SK-N-SH (cell line): ENCODE results near the gene TBC1D5.

Source experiments
- CHD2 ChIP-seq: fragments of 150-350 bp; IDR thresholded peaks from 2 replicates; pipeline ENCODE4 v1.6.1; 2018; ENCODE audit warnings: low read length; ENCODE audit not compliant: partially characterized antibody
- EP300 ChIP-seq, 2 experiments: IDR thresholded peaks; 2 replicates each; pipeline versions ENCODE4 v1.4.0 to v1.6.1; 2012; ENCODE audit warnings: borderline replicate concordance in 1 of 2, low read depth in 1 of 2, low read length in 1 of 2
- EZH2phosphoT487 ChIP-seq: fragments of 200-600 bp; sonication (generic); IDR thresholded peaks from 2 replicates; pipeline ENCODE4 v1.6.1; 2017; ENCODE audit warnings: low read depth, mixed run types, mild to moderate bottlenecking, antibody characterized with exemption, moderate library complexity, borderline replicate concordance
- FOXM1 ChIP-seq: IDR thresholded peaks from 2 replicates; pipeline ENCODE4 v1.4.0; 2012; ENCODE audit warnings: low read depth, mild to moderate bottlenecking
- NFIC ChIP-seq: IDR thresholded peaks from 2 replicates; pipeline ENCODE4 v1.4.0; 2012; ENCODE audit warnings: borderline replicate concordance
- NRF1 ChIP-seq: IDR thresholded peaks from 2 replicates; pipeline ENCODE4 v1.6.1; 2012; ENCODE audit warnings: low read depth, mild to moderate bottlenecking, low read length
- POLR2AphosphoS5 ChIP-seq: IDR thresholded peaks from 2 replicates; pipeline ENCODE4 v1.6.1; 2012; ENCODE audit warnings: low read depth, low read length
- RAD21 ChIP-seq: IDR thresholded peaks from 2 replicates; pipeline ENCODE4 v1.6.1; 2012; ENCODE audit warnings: mild to moderate bottlenecking, low read length
- TAF1 ChIP-seq: IDR thresholded peaks from 2 replicates; pipeline ENCODE4 v1.6.1; 2012; ENCODE audit warnings: low read depth, mild to moderate bottlenecking, low read length, moderate library complexity, borderline replicate concordance
- YY1 ChIP-seq: IDR thresholded peaks from 2 replicates; pipeline ENCODE4 v1.4.0; 2012; ENCODE audit warnings: low read depth, mild to moderate bottlenecking
- TF ChIP-seq, protein P1 (sequence below): fragments of 200-600 bp; sonication (generic); IDR thresholded peaks from 2 replicates; pipeline ENCODE4 v1.6.1; 2017; ENCODE audit warnings: antibody characterized with exemption, mild to moderate bottlenecking, moderate library complexity
- TF ChIP-seq, protein P2 (sequence below): fragments of 150-350 bp; IDR thresholded peaks from 2 replicates; pipeline ENCODE4 v1.6.1; 2017; ENCODE audit warnings: antibody characterized with exemption, low read length, low read depth, borderline replicate concordance
- TF ChIP-seq, protein P3 (sequence below): IDR thresholded peaks from 2 replicates; pipeline ENCODE4 v1.6.1; 2012; ENCODE audit warnings: mild to moderate bottlenecking, low read depth, low read length, moderate library complexity
- TF ChIP-seq, protein P4 (sequence below): IDR thresholded peaks from 2 replicates; pipeline ENCODE4; 2012

DNA sequence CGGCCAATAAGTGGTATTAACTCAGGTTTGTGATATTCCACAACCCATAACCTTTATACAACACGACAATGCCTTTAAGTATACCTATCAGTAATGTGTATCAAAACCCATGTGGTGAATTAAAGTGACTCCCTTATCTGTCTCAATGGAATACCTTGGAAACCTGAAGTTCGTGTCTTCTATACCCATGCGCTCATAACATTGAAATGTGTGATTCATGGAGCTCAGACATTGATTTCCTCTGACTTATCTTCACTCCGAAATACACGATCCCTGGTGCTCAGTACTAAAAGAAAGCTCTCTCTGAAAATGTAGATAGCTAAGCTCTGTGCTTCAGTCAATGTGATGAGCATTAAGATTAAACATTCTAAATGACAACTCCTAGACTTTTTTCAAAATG is 140.3 kb downstream of the TBC1D5 start:
- TF ChIP-seq, protein P1, sequence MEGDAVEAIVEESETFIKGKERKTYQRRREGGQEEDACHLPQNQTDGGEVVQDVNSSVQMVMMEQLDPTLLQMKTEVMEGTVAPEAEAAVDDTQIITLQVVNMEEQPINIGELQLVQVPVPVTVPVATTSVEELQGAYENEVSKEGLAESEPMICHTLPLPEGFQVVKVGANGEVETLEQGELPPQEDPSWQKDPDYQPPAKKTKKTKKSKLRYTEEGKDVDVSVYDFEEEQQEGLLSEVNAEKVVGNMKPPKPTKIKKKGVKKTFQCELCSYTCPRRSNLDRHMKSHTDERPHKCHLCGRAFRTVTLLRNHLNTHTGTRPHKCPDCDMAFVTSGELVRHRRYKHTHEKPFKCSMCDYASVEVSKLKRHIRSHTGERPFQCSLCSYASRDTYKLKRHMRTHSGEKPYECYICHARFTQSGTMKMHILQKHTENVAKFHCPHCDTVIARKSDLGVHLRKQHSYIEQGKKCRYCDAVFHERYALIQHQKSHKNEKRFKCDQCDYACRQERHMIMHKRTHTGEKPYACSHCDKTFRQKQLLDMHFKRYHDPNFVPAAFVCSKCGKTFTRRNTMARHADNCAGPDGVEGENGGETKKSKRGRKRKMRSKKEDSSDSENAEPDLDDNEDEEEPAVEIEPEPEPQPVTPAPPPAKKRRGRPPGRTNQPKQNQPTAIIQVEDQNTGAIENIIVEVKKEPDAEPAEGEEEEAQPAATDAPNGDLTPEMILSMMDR = no peak
- no peak for TF ChIP-seq RAD21
- no peak for TF ChIP-seq YY1
- TF ChIP-seq EP300 (IDR thresholded peaks at IDR 0.05; ENCODE audit: borderline replicate concordance in 1 of 2, low read depth in 1 of 2, low read length in 1 of 2) = no peak
- TF ChIP-seq NRF1 = no peak
- TF ChIP-seq, protein P2, sequence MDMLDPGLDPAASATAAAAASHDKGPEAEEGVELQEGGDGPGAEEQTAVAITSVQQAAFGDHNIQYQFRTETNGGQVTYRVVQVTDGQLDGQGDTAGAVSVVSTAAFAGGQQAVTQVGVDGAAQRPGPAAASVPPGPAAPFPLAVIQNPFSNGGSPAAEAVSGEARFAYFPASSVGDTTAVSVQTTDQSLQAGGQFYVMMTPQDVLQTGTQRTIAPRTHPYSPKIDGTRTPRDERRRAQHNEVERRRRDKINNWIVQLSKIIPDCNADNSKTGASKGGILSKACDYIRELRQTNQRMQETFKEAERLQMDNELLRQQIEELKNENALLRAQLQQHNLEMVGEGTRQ = no peak
- TF ChIP-seq POLR2AphosphoS5 = no peak
- TF ChIP-seq NFIC = no peak
- TF ChIP-seq FOXM1 = no peak
- TF ChIP-seq, protein P3, sequence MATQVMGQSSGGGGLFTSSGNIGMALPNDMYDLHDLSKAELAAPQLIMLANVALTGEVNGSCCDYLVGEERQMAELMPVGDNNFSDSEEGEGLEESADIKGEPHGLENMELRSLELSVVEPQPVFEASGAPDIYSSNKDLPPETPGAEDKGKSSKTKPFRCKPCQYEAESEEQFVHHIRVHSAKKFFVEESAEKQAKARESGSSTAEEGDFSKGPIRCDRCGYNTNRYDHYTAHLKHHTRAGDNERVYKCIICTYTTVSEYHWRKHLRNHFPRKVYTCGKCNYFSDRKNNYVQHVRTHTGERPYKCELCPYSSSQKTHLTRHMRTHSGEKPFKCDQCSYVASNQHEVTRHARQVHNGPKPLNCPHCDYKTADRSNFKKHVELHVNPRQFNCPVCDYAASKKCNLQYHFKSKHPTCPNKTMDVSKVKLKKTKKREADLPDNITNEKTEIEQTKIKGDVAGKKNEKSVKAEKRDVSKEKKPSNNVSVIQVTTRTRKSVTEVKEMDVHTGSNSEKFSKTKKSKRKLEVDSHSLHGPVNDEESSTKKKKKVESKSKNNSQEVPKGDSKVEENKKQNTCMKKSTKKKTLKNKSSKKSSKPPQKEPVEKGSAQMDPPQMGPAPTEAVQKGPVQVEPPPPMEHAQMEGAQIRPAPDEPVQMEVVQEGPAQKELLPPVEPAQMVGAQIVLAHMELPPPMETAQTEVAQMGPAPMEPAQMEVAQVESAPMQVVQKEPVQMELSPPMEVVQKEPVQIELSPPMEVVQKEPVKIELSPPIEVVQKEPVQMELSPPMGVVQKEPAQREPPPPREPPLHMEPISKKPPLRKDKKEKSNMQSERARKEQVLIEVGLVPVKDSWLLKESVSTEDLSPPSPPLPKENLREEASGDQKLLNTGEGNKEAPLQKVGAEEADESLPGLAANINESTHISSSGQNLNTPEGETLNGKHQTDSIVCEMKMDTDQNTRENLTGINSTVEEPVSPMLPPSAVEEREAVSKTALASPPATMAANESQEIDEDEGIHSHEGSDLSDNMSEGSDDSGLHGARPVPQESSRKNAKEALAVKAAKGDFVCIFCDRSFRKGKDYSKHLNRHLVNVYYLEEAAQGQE = no peak
- no peak for TF ChIP-seq TAF1
- TF ChIP-seq, protein P4, sequence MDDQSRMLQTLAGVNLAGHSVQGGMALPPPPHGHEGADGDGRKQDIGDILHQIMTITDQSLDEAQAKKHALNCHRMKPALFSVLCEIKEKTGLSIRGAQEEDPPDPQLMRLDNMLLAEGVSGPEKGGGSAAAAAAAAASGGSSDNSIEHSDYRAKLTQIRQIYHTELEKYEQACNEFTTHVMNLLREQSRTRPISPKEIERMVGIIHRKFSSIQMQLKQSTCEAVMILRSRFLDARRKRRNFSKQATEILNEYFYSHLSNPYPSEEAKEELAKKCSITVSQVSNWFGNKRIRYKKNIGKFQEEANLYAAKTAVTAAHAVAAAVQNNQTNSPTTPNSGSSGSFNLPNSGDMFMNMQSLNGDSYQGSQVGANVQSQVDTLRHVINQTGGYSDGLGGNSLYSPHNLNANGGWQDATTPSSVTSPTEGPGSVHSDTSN = no peak
- no peak for TF ChIP-seq EZH2phosphoT487
- no peak for TF ChIP-seq CHD2
